Astrocyte of the spinal cord (primary cell): Measurements from ENCODE around the gene CNOT11.
A peak's percentile ranks its signal among the peaks of the same experiment; 100 is the strongest.

Experiments used
- DNase-seq: peaks from one replicate; pipeline ENCODE4 v3.0.0; 2011; ENCODE audit warnings: low read depth, low spot score
- H3K4me3 ChIP-seq: 2 replicates; pipeline ENCODE4 v1.5.1; 2011; ENCODE audit warnings: low read depth, mild to moderate bottlenecking, low read length, moderate library complexity
- CTCF ChIP-seq: IDR thresholded peaks from 2 replicates; pipeline ENCODE4 v1.5.1; 2012; ENCODE audit warnings: low read depth, mild to moderate bottlenecking, low read length, inconsistent platforms
- in situ Hi-C: cut with HindIII; loops from 2 replicates; pipeline ENCODE4 v1.10.0; 2017; ENCODE audit warnings: low sequenced_read_pairs

Gene CNOT11

GRCh38 chr2:101295895-101296294 lies 43.2 kb downstream of the CNOT11 start:
- TF ChIP-seq CTCF: no peak
- in situ Hi-C loops: no loop called here
- DNase-seq: peak; percentile 56
- H3K4me3 ChIP-seq: no peak overlapping the region

GRCh38 chr2:101296371-101296770 lies 43.7 kb downstream of the CNOT11 start:
- DNase-seq: peak; percentile 6
- no peak overlapping the region for H3K4me3 ChIP-seq
- in situ Hi-C loops: no loop called here
- TF ChIP-seq CTCF: no peak

- no peak overlapping the region for H3K4me3 ChIP-seq
- no peak for TF ChIP-seq CTCF
- DNase-seq: no peak
- in situ Hi-C loops: no loop called here
These were observed 44.7 kb downstream of the CNOT11 start for GRCh38 chr2:101297383-101297782.

- TF ChIP-seq CTCF: no peak
- no peak overlapping the region for H3K4me3 ChIP-seq
- DNase-seq: no peak
- in situ Hi-C loops: no loop called here
These were observed 46.9 kb downstream of the CNOT11 start for GRCh38 chr2:101299604-101300003.

GRCh38 chr2:101300164-101300563 lies 47.5 kb downstream of the CNOT11 start:
- no peak for TF ChIP-seq CTCF
- no peak for DNase-seq
- H3K4me3 ChIP-seq: no peak overlapping the region
- in situ Hi-C loops: no loop called here

GRCh38 chr2:101300836-101301235 lies 48.1 kb downstream of the CNOT11 start:
- in situ Hi-C loops: no loop called here

More at GRCh38 chr2:101300836-101301235, 48.1 kb downstream of the CNOT11 start:
- no peak for TF ChIP-seq CTCF
- no peak for DNase-seq
- no peak overlapping the region for H3K4me3 ChIP-seq
